Esophagus (tissue), 2 donors: Measurements from ENCODE around the gene FSTL5. TPM values are rescaled to one million over a fixed set of nuclear protein-coding genes. Genes with fewer than 3 reads are reported as not detected.

Experiments
- H3K27ac ChIP-seq, 2 donors: one replicate each; pipeline ENCODE4 v1.5.1; 2013; ENCODE audit warnings: low read depth in 2 of 2, mild to moderate bottlenecking in 2 of 2, inconsistent platforms in 1 of 2, low read length in 1 of 2, moderate library complexity in 1 of 2
- H3K27me3 ChIP-seq, 2 donors: one replicate each; pipeline ENCODE4 v1.6.1; 2013; ENCODE audit warnings: low read length in 2 of 2, control low read depth in 1 of 2, mild to moderate bottlenecking in 1 of 2; ENCODE audit not compliant: insufficient read depth in 2 of 2, control insufficient read depth in 1 of 2
- H3K36me3 ChIP-seq, 2 donors: one replicate each; pipeline ENCODE4 v1.6.1; 2013; ENCODE audit warnings: low read length in 1 of 2; ENCODE audit not compliant: control insufficient read depth in 2 of 2, insufficient read depth in 2 of 2
- H3K4me1 ChIP-seq, 2 donors: one replicate each; pipeline ENCODE4 v1.6.1; 2013; ENCODE audit warnings: low read length in 1 of 2; ENCODE audit not compliant: control insufficient read depth in 2 of 2, insufficient read depth in 2 of 2
- H3K4me3 ChIP-seq, 2 donors: one replicate each; pipeline ENCODE4 v1.5.1; 2013; ENCODE audit warnings: low read length in 2 of 2, mild to moderate bottlenecking in 2 of 2, low read depth in 1 of 2, moderate library complexity in 1 of 2
- H3K9me3 ChIP-seq, 2 donors: one replicate each; pipeline ENCODE4 v1.6.1; 2013; ENCODE audit warnings: mild to moderate bottlenecking in 2 of 2, low read depth in 1 of 2, low read length in 1 of 2, moderate library complexity in 1 of 2; ENCODE audit not compliant: control insufficient read depth in 2 of 2, insufficient read depth in 1 of 2
- WGBS, 2 donors: extraction: QIAGEN DNeasy Blood & Tissue Kit; methylation state at CpG; one replicate each; pipeline ENCODE4 v1.1.7; 2013; 5-methylcytosine and 5-hydroxymethylcytosine counted together
- polyA plus RNA-seq, 2 donors: library from polyadenylated mRNA; stranded (reverse); fragments of 200-250 nt; gene quantifications; one replicate each; pipeline ENCODE4 v1.2.3, GENCODE V29; 2013
- donor health status: healthy with polysubstance abuse.
- donor health status: Bipolar disorder and iron deficiency.

FSTL5 gene
- polyA plus RNA-seq, 2 donors: not detected

DNA sequence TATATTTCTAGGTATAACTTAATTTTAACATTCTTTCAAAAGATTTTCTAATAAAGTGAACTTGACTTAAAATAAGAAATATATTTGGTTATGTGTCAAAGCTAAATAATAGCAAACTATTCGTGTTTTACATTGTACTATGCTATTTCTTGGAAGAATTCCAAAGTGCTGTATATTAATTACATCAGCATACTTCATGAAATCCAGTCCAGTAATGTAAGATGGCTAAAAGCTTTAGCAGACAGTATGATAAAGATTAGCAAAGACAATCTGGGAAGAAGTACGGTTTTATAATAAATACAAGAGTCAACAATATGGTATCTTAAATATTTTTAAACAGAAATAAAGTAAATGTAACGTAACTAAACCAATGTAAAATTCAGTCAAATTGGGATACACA, 125.7 kb downstream of the FSTL5 start:
- H3K36me3 ChIP-seq: no peaks in the 10 kb centered on the region
- H3K4me3 ChIP-seq: no peak overlapping the region
- no peaks in the 10 kb centered on the region for H3K27me3 ChIP-seq
- H3K9me3 ChIP-seq: no peaks in the 10 kb centered on the region
- WGBS, 2 donors: 43 to 48% methylated on average over 3 of the region's 3 CpGs
- H3K27ac ChIP-seq: no peak overlapping the region
- no peaks in the 10 kb centered on the region for H3K4me1 ChIP-seq

DNA sequence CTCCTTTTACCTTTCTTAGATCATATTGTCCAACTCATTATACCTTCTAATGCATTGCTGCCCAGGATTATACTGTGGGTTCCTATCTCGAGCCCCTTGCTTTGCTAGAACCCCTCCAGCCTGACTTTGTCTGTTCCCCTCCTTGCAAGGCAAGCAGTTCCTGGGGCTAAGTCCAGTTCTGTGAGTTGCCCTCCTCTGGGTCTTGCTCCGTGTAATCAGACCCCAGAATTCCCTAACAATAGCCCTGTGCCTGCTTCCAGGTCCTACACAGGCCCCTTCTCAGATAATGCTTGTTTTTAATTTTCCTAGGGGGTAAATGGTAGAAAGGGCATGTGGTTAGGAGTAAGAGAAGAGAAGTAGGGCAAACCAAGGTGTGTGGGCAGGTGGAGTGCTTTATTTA, 145.9 kb downstream of the FSTL5 start:
- no peaks in the 10 kb centered on the region for H3K27me3 ChIP-seq
- H3K9me3 ChIP-seq: no peaks in the 10 kb centered on the region
- no peaks in the 10 kb centered on the region for H3K4me1 ChIP-seq
- WGBS, 2 donors: 38 to 45% methylated on average over 2 of the region's 2 CpGs
- no peak overlapping the region for H3K4me3 ChIP-seq
- no peaks in the 10 kb centered on the region for H3K36me3 ChIP-seq
- H3K27ac ChIP-seq: no peak overlapping the region

DNA sequence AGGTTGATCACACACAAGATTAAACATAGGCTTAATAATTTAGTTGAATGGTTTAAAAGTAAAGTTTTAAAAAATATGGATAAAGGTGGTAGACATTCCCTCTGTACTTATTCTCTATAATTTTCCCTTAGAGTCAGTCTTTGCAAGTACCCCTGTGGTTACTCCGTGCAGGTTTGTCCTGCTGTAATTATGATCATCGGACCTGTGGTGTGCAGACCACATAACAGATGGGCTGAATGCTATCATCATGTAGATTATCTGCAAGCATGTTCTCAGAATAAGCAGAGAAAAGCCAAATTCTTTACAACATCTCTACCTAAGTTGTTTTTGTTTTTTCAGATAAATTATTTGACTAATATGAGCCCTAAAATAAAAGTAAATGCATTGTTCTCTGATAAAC, 146.8 kb downstream of the FSTL5 start:
- Histone ChIP-seq H3K27me3 (no peaks in the 10 kb centered on the region), H3K4me1 (no peaks in the 10 kb centered on the region), H3K36me3 (no peaks in the 10 kb centered on the region), H3K9me3 (no peaks in the 10 kb centered on the region), H3K27ac (no peak overlapping the region), H3K4me3 (no peak overlapping the region)
- WGBS, 2 donors: 85 to 87% methylated on average over 2 of the region's 2 CpGs

DNA sequence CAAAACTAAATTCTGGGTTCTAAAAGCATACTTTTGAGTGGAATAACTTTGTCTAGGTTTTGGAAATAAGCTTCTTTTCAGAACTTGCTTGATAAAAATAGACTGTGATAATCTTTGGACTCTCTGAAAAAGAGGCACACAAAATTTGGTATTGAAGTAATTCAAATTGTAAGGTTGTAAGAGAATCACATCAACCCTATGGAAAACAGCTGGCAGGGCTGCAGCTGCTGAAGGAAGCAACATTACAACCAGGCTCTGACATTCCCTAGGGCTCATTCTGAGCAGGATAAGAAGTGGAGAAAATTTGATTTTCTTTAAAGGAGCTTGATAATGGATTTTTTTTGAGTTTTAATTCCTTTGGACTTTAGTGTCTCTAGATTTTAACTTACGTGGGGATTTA, 147.6 kb downstream of the FSTL5 start:
- Histone ChIP-seq H3K27ac (no peak overlapping the region), H3K9me3 (no peaks in the 10 kb centered on the region), H3K27me3 (no peaks in the 10 kb centered on the region), H3K36me3 (no peaks in the 10 kb centered on the region), H3K4me1 (no peaks in the 10 kb centered on the region), H3K4me3 (no peak overlapping the region)
- WGBS, 2 donors: 0% methylated on average over 1 of the region's 1 CpG

DNA sequence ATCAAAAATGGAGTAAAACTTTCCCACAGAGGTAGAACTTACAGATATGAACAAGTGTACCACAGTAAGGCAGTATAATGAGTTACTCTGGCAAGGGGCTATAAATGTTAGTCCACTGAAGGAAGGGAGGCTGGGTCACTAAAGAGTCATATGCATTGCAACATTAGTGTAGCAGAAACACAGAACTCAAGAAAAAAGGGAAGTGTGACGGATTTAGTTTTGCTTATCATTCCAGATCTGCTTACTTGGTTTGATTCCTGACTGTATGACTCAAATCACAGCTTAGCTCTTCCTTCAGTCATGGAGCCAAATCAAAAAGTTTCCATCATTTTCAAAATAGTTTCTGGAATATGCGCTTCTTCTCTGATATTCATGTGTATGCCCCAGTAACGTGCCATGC, 148.7 kb downstream of the FSTL5 start:
- Histone ChIP-seq H3K4me3 (no peak overlapping the region), H3K27me3 (no peaks in the 10 kb centered on the region), H3K4me1 (no peaks in the 10 kb centered on the region), H3K36me3 (no peaks in the 10 kb centered on the region), H3K9me3 (no peaks in the 10 kb centered on the region), H3K27ac (no peak overlapping the region)
- WGBS, 2 donors: 64 to 69% methylated on average over 3 of the region's 3 CpGs

DNA sequence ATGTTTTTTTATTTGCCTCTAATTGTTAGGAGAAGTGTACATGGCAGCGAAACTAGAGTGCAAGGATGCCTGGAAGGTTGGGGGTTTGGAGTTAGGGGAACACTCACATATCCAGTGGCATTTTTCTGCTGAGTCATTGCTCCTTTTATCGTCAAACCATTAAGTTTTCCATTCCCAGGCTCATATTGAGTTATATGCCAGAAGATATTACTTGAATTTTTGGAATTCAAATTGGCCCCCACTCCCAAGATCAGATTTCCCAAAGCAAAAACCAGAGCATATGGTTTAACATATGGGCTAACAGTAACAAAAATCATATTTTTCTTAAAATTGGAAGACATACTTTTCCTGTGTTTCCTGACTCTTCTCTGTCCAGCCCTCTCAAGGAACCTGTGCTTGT, 152.7 kb downstream of the FSTL5 start:
- Histone ChIP-seq H3K27ac (no peak overlapping the region), H3K4me3 (no peak overlapping the region), H3K4me1 (no peaks in the 10 kb centered on the region), H3K27me3 (no peaks in the 10 kb centered on the region), H3K9me3 (no peaks in the 10 kb centered on the region), H3K36me3 (no peaks in the 10 kb centered on the region)
- WGBS, 2 donors: 63 to 81% methylated on average over 2 of the region's 2 CpGs

DNA sequence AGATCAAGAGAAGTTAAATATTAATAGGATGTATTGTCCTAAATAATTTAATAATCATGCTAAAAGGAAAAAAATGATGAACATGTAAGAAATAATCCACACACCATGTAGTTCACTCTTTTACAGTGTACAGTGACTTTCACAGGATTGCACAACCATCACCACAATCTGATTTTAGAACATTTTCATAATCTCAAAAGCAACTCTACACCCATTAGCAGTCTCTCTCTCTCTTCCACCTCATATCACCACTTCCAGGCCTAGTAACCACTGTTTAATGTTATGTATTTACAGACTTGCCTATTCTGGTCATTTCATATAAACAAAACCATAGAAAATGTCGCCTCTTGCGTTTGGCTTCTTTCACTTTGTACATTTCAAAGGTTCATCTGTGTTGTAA, 153.4 kb downstream of the FSTL5 start:
- Histone ChIP-seq H3K27ac (no peak overlapping the region), H3K36me3 (no peaks in the 10 kb centered on the region), H3K9me3 (no peaks in the 10 kb centered on the region), H3K4me1 (no peaks in the 10 kb centered on the region), H3K27me3 (no peaks in the 10 kb centered on the region), H3K4me3 (no peak overlapping the region)
- 83 to 86% methylated on average over 2 of the region's 2 CpGs for WGBS, 2 donors

DNA sequence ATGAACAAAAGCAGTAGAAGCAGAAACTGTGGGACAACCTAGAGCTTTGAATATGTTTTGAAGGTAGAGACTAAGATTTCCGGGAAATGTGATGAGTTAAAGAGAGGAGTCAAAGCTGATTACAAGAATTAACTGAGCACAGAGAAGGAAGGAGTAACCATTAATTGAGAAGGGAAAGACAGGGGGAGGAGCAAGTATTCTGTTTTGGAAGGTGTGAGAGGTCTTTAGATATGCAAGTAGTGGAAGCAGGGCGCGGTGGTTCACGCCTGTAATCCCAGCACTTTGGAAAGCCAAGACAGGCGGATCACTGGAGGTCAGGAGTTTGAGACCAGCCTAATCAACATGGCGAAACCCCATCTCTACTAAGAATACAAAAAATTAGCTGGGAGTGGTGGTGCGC, 171.5 kb downstream of the FSTL5 start:
- Histone ChIP-seq H3K9me3 (no peaks in the 10 kb centered on the region), H3K27ac (no peak overlapping the region), H3K27me3 (no peaks in the 10 kb centered on the region), H3K4me3 (no peak overlapping the region), H3K36me3 (no peaks in the 10 kb centered on the region), H3K4me1 (no peaks in the 10 kb centered on the region)
- 91 to 93% methylated on average over 7 of the region's 7 CpGs for WGBS, 2 donors

DNA sequence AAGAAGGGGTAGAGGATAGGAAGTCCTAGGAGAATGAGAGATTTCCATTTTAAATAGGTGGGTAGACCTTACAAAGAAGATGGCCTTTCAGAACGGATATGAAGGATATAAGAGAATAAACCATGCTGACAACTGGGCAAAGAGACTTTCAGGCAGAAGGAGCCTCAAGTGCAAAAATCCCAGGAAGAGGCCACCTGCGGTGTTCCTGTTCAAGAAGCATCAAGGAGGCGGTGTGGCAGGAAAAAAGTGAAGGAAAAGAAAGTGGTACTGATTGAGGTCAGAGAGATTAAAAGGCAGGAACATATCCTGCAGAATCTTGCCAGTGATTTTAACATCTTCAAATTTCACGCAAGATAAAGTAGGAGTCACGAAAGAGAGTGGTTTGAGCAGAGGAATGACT, 172.0 kb downstream of the FSTL5 start:
- Histone ChIP-seq H3K4me3 (no peak overlapping the region), H3K36me3 (no peaks in the 10 kb centered on the region), H3K4me1 (no peaks in the 10 kb centered on the region), H3K27ac (no peak overlapping the region), H3K9me3 (no peaks in the 10 kb centered on the region), H3K27me3 (no peaks in the 10 kb centered on the region)
- WGBS, 2 donors: 77 to 82% methylated on average over 5 of the region's 5 CpGs

DNA sequence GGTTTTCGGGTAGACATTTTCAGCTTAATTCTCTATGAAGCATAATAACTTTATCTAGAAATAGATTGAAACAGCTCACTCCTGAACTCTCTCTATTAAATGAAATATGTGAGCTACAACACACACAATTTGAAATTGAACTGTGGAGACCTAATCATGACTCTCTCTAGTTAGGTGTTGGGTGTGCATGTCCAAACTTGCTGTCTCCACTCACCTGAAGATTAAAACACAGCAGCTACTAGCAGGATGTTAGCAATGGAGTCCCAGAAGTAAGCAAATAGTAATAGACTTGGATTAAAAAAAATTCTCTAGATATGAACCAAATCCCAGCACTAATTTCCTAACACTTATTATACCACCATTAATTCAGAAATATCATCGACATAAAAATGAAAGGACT, 173.1 kb downstream of the FSTL5 start:
- H3K27me3 ChIP-seq: no peaks in the 10 kb centered on the region
- H3K27ac ChIP-seq: no peak overlapping the region
- H3K9me3 ChIP-seq: no peaks in the 10 kb centered on the region
- H3K4me3 ChIP-seq: no peak overlapping the region
- 85 to 89% methylated on average over 2 of the region's 2 CpGs for WGBS, 2 donors
- H3K4me1 ChIP-seq: no peaks in the 10 kb centered on the region
- H3K36me3 ChIP-seq: no peaks in the 10 kb centered on the region
